SH-SY5Y (cell line): Measurements from ENCODE around the gene ADD1.

ENCODE experiments used
- GATA2 ChIP-seq: IDR thresholded peaks from 2 replicates; pipeline ENCODE4 v1.6.1; 2011; ENCODE audit warnings: mild to moderate bottlenecking, low read depth, low read length
- GATA3 ChIP-seq: IDR thresholded peaks from 2 replicates; pipeline ENCODE4 v1.6.1; 2011; ENCODE audit warnings: low read depth, mild to moderate bottlenecking, low read length, moderate library complexity

DNA sequence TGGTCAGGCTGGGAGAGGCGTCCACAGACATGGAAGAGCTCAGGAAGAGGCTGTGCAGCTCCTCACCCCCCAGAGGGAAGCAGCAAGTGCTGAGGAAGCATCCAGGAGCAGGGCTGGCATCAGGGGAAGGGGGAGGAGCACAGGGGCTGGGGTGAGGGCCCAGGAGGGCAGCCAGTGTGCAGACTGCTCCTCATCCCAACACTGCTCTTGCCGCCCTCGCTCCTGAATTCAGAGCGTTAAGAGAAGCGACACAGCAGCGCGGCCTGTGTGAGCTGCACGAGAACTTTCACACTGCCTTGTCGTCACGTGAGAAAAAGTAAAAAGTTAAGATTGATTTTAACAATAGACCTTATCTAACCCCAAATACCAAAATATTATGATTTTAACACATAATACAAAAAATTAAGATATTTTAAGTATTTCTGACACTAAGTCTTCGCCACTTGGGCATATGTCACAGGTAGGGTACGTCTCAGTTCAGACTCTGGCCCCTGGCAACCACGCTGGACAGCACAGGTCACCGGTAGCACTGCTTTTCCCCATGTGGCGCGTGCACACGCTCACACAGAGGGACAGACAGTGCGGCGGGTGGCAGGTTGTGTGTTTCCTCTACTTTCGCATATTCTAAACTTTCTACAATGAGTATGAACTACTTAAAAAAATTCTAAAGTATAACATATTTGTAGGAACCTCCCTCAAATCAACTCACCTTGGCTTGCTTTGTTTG, 99.9 kb downstream of the ADD1 start:
- TF ChIP-seq GATA2, result no peak
- TF ChIP-seq GATA3, result no peak
